ENCODE data around the gene HSPB7.

DNA sequence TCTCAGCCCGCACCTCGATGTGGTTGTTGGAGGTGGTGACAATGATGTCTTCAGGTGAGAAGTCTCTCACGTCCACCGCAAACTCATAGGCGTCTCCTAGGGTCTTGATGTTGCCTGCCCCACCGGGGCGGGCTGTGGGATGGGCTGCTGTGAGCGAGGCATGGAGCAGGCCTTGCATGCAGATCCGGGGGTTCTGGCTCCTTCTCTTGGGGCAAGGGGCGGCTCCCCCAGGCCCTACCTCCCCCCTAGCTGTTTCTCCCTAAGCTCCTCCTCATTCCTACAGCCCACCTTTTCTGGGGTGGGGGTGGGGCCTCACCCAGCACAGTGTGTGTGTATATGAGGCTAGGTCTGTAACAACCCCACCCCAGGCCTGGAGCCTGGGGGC is 775 bp downstream of the HSPB7 start:
- TF ChIP-seq, protein P1, sequence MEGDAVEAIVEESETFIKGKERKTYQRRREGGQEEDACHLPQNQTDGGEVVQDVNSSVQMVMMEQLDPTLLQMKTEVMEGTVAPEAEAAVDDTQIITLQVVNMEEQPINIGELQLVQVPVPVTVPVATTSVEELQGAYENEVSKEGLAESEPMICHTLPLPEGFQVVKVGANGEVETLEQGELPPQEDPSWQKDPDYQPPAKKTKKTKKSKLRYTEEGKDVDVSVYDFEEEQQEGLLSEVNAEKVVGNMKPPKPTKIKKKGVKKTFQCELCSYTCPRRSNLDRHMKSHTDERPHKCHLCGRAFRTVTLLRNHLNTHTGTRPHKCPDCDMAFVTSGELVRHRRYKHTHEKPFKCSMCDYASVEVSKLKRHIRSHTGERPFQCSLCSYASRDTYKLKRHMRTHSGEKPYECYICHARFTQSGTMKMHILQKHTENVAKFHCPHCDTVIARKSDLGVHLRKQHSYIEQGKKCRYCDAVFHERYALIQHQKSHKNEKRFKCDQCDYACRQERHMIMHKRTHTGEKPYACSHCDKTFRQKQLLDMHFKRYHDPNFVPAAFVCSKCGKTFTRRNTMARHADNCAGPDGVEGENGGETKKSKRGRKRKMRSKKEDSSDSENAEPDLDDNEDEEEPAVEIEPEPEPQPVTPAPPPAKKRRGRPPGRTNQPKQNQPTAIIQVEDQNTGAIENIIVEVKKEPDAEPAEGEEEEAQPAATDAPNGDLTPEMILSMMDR (IDR thresholded peaks at IDR 0.05) = no peak
- TF ChIP-seq POLR2A (IDR thresholded peaks at IDR 0.05) = no peak
